IgD-negative memory B cell (primary cell): ENCODE results near the gene BACE1-AS. TPM values are rescaled to one million over a fixed set of nuclear protein-coding genes. Genes with fewer than 3 reads are reported as not detected.

Source experiments
- H3K27ac Mint-ChIP-seq, 3 donors: one replicate each; pipeline ENCODE4 v1.8.0; 2020 to 2022; ENCODE audit warnings: mild to moderate bottlenecking in 3 of 3, mixed read lengths in 3 of 3, moderate library complexity in 1 of 3
- H3K27me3 Mint-ChIP-seq: one replicate; pipeline ENCODE4 v1.8.0; 2021; ENCODE audit warnings: mixed read lengths
- H3K36me3 Mint-ChIP-seq: one replicate; pipeline ENCODE4 v1.8.0; 2020; ENCODE audit warnings: mild to moderate bottlenecking, mixed read lengths
- H3K4me1 Mint-ChIP-seq, 3 donors: one replicate each; pipeline ENCODE4 v1.8.0; 2020 to 2022; ENCODE audit warnings: mixed read lengths in 3 of 3, mild to moderate bottlenecking in 1 of 3
- H3K4me3 Mint-ChIP-seq, 4 donors: one replicate each; pipeline ENCODE4 v1.8.0; 2020 to 2022; ENCODE audit warnings: mild to moderate bottlenecking in 4 of 4, mixed read lengths in 4 of 4, moderate library complexity in 3 of 4
- H3K9me3 Mint-ChIP-seq, 3 donors: one replicate each; pipeline ENCODE4 v1.8.0; 2020 to 2021; ENCODE audit warnings: mixed read lengths in 3 of 3, mild to moderate bottlenecking in 1 of 3
- polyA plus RNA-seq: library from polyadenylated mRNA; unstranded; fragments of 300-500 nt; fragmentation: Illumina TruSeq; gene quantifications from one replicate; pipeline ENCODE4 v1.2.3, GENCODE V29; 2021

Gene BACE1-AS
- polyA plus RNA-seq, 1 donor from 2014 or later, result 0.59 TPM

GRCh38 chr11:117327567-117328374, 36.6 kb downstream of the BACE1-AS start, which contains the start of gene CEP164:
TSS of gene CEP164 (plus strand) at chr11:117327854. CDS start at chr11:117338587, 10,733 bp downstream.
- no peaks in the 10 kb centered on the region for H3K9me3 Mint-ChIP-seq
- H3K27me3 Mint-ChIP-seq, result peaks cover 2% of the 10 kb centered on the region
- peaks cover 3% of the 10 kb centered on the region for H3K36me3 Mint-ChIP-seq
- peak within 1 kb of the TSS in 2 of 4 donors; percentile 51 for H3K4me3 Mint-ChIP-seq
- peak within 1 kb of the TSS in 1 of 3 donors; percentile 52 for H3K27ac Mint-ChIP-seq
- peaks cover 0 to 7% (median 6%) of the 10 kb centered on the region in 3 donors for H3K4me1 Mint-ChIP-seq

DNA sequence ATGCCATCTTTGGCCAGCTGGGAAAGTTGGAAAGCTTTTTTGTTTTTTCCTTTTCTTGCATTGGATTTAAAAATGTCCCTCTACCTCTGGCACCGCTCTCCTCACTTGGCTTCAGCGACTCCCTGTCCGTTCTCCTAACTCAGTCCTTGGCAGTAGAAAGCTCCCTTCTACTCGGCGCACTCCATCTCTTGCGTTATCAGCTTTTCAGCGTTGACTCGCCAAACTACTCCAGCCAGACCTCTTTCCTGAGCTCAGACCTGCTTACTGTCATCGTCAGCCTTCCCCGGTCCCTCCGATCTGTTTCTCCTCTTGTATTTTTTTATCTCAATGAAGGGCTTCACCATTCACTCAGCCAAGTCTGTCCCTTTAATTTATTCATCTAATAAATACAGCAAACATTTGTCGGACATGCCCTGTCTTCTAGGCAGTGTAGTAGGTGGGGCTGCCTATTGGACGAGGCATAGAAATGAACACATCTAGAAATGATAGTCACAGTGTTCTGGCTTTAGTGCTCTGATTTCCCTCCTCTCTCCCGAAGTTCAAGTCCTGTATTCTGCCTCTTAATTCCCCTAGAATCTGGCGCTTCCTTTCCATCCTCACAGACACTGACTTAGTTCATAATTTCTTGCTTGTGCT, 37.3 kb downstream of the BACE1-AS start:
- Mint-ChIP-seq H3K4me1 (peaks cover 0 to 11% (median 7%) of the 10 kb centered on the region in 3 donors), H3K36me3 (peaks cover 3% of the 10 kb centered on the region), H3K27ac (no peak overlapping the region), H3K9me3 (no peaks in the 10 kb centered on the region), H3K27me3 (no peaks in the 10 kb centered on the region), H3K4me3 (no peak overlapping the region)

DNA sequence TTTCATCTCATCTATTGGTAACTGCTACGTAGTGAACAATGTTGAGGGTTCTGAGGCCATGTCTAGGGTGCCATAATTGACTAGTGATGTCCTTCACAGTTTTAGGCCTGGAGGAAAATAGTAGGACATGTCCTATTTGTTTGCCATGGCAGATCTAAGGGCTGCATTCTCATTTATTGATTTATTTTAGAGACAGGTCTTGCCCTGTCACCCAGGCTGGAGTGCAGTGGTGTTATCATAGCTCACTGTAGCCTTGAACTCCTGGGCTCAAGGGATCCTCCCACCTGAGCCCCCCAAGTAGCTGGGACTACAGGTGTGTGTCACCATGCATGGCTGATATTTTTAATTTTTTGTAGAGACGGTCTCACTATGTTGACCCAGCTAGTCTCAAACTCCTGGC, 41.7 kb downstream of the BACE1-AS start:
- Mint-ChIP-seq H3K4me1 (peaks cover 0 to 14% (median 11%) of the 10 kb centered on the region in 3 donors), H3K27me3 (no peaks in the 10 kb centered on the region), H3K27ac (no peak overlapping the region), H3K36me3 (peaks cover 8% of the 10 kb centered on the region), H3K9me3 (no peaks in the 10 kb centered on the region), H3K4me3 (no peak overlapping the region)

DNA sequence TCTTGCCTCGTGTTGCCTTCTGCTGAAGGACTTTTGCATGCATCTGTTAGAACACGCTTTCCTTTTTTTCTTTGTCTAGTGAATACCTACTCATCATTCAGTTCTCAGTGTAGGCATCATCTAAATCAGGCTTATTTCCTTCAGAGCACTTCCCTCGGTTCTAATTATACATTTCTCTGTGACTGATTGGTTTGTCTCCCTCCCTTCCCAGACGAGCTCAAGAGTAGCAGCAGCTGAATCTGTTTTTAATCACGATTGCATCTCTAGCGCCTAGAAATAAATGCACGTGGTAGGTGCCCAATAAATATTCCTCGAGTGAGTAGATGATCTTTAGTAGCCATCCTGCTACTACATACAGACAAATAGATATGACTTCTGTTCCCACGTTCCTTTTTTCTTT, 42.8 kb downstream of the BACE1-AS start:
- Mint-ChIP-seq H3K27me3 (no peaks in the 10 kb centered on the region), H3K36me3 (peaks cover 8% of the 10 kb centered on the region), H3K4me3 (no peak overlapping the region), H3K4me1 (peaks cover 0 to 15% (median 13%) of the 10 kb centered on the region in 3 donors), H3K27ac (peak overlapping the region in 1 of 3 donors; percentile 0), H3K9me3 (no peaks in the 10 kb centered on the region)

- Mint-ChIP-seq H3K27me3 (no peaks in the 10 kb centered on the region), H3K4me3 (no peak overlapping the region), H3K36me3 (peaks cover 11% of the 10 kb centered on the region), H3K27ac (no peak overlapping the region), H3K9me3 (no peaks in the 10 kb centered on the region), H3K4me1 (peaks cover 0 to 14% (median 11%) of the 10 kb centered on the region in 3 donors)
Measured at GRCh38 chr11:117334896-117335295, 43.8 kb downstream of the BACE1-AS start.

DNA sequence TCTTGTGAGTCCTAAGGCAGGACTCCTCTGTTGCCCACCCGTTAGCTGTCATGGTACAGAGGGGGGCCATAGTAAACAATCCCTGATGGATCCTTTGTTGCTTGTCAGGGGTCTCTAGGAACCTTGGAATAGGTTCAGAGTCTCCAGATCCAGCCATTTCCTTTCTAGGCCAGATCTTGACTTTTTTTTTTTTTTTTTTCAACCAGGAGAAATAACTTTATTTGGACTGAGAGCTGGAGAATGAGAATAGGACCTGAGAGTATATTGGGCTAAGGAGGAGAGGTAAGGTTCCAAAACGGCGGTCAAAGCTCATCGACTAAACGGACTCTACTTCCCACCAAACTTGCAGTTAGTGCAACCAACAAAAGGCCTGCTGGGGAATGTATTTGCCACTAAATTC, 44.3 kb downstream of the BACE1-AS start:
- H3K27ac Mint-ChIP-seq, result no peak overlapping the region
- H3K4me3 Mint-ChIP-seq, result no peak overlapping the region
- H3K27me3 Mint-ChIP-seq, result no peaks in the 10 kb centered on the region

GRCh38 chr11:117337076-117337475, 45.9 kb downstream of the BACE1-AS start:
- peaks cover 0 to 9% (median 5%) of the 10 kb centered on the region in 3 donors for H3K4me1 Mint-ChIP-seq
- H3K27ac Mint-ChIP-seq, result no peak overlapping the region
- no peaks in the 10 kb centered on the region for H3K9me3 Mint-ChIP-seq

More for the DNA sequence above, 44.3 kb downstream of the BACE1-AS start:
- Mint-ChIP-seq H3K36me3 (peaks cover 15% of the 10 kb centered on the region), H3K4me1 (peaks cover 0 to 12% (median 8%) of the 10 kb centered on the region in 3 donors), H3K9me3 (no peaks in the 10 kb centered on the region)

More at GRCh38 chr11:117337076-117337475, 45.9 kb downstream of the BACE1-AS start:
- Mint-ChIP-seq H3K36me3 (peaks cover 15% of the 10 kb centered on the region), H3K27me3 (no peaks in the 10 kb centered on the region), H3K4me3 (no peak overlapping the region)

Other genes starting within 250 kb of the BACE1-AS start
- 25.1 TPM for gene SIK3, start 192.9 kb upstream of the BACE1-AS start, polyA plus RNA-seq
- 20.6 TPM for gene PAFAH1B2, start 147.1 kb upstream of the BACE1-AS start, polyA plus RNA-seq
- 61.0 TPM for gene SIDT2, start 112.6 kb upstream of the BACE1-AS start, polyA plus RNA-seq
- 1.6 TPM for gene TAGLN, start 92.0 kb upstream of the BACE1-AS start, polyA plus RNA-seq
- 68.1 TPM for gene PCSK7, start 59.3 kb upstream of the BACE1-AS start, polyA plus RNA-seq
- gene RNF214, start 58.7 kb upstream of the BACE1-AS start, polyA plus RNA-seq, result 12.5 TPM
- gene BACE1, start 24.9 kb downstream of the BACE1-AS start, polyA plus RNA-seq, result not detected
- gene CEP164, start 36.5 kb downstream of the BACE1-AS start, polyA plus RNA-seq, result 17.7 TPM